SK-N-SH treated with all-trans-retinoic acid at 6 μM for 48 hours (cell line): Measurements from ENCODE around the gene UVRAG.

Experiments
- CREB5 ChIP-seq: fragments of 250-450 bp; sonication (Bioruptor Pico); IDR thresholded peaks from 2 replicates; pipeline ENCODE4 v1.5.1; 2020; ENCODE audit warnings: low read depth, mild to moderate bottlenecking, moderate library complexity
- GLIS3 ChIP-seq: fragments of 250-450 bp; sonication (Bioruptor Pico); IDR thresholded peaks from 2 replicates; pipeline ENCODE4 v1.5.0; 2020; ENCODE audit warnings: mild to moderate bottlenecking, moderate library complexity
- RARB ChIP-seq: fragments of 250-450 bp; sonication (Bioruptor Pico); IDR thresholded peaks from 2 replicates; pipeline ENCODE4 v1.8.0; 2021; ENCODE audit warnings: mild to moderate bottlenecking, moderate library complexity
- TOX ChIP-seq: fragments of 250-450 bp; sonication (Bioruptor Pico); IDR thresholded peaks from 2 replicates; pipeline ENCODE4 v1.8.0; 2021; ENCODE audit warnings: mild to moderate bottlenecking, moderate library complexity, borderline replicate concordance
- ZFP3 ChIP-seq: fragments of 250-450 bp; sonication (Bioruptor Pico); IDR thresholded peaks from 2 replicates; pipeline ENCODE4 v1.5.0; 2020; ENCODE audit warnings: mild to moderate bottlenecking, moderate library complexity
- TF ChIP-seq, protein P1 (sequence below): fragments of 250-450 bp; sonication (Bioruptor Pico); IDR thresholded peaks from 2 replicates; pipeline ENCODE4 v1.5.1; 2021; ENCODE audit warnings: mild to moderate bottlenecking, moderate library complexity
- TF ChIP-seq, protein P2 (sequence below): fragments of 250-450 bp; sonication (Bioruptor Pico); IDR thresholded peaks from 2 replicates; pipeline ENCODE4 v1.8.0; 2020; ENCODE audit warnings: mild to moderate bottlenecking, moderate library complexity, borderline replicate concordance

DNA sequence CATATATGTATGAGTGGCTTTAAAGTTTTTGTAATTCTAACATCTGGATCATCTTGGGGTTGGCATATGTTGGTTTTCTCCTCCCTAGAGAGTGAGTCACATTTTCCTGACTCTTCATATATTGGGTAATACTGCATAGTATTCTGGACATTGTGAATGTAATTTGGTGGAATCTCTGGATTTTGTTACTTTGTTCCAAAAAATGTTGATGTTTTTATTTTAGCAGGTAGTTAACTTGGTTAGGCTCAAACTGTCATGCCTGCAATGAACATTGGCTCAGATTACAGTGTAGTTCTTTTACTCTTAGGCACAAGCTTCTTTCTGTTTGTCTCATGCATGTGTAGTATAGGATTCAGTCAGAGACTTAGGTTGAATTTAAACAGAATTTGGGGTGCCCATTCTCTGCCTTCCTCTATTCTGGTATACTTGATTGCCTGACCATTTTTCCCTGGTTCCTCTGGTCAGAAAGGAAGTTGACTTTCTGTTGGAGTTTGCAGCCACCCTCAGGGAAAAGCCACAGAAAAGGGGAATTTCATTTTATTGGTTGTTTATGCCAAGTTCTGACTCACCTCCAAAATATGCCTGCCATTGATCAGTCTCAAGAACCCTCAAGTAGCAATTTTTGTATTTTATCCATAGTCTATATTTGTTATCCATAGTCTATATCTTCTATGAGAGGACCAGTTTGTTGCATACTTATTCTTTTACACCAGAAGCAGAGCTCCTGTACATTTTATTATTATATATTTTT lies 151.7 kb downstream of the UVRAG start:
- no peak for TF ChIP-seq GLIS3 (CRISPR knock-in tag)
- no peak for TF ChIP-seq TOX (CRISPR knock-in tag)
- no peak for TF ChIP-seq ZFP3
- TF ChIP-seq, protein P1, sequence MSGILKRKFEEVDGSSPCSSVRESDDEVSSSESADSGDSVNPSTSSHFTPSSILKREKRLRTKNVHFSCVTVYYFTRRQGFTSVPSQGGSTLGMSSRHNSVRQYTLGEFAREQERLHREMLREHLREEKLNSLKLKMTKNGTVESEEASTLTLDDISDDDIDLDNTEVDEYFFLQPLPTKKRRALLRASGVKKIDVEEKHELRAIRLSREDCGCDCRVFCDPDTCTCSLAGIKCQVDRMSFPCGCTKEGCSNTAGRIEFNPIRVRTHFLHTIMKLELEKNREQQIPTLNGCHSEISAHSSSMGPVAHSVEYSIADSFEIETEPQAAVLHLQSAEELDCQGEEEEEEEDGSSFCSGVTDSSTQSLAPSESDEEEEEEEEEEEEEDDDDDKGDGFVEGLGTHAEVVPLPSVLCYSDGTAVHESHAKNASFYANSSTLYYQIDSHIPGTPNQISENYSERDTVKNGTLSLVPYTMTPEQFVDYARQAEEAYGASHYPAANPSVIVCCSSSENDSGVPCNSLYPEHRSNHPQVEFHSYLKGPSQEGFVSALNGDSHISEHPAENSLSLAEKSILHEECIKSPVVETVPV (CRISPR knock-in tag): no peak
- no peak for TF ChIP-seq RARB
- TF ChIP-seq CREB5 (CRISPR knock-in tag): no peak
- TF ChIP-seq, protein P2, sequence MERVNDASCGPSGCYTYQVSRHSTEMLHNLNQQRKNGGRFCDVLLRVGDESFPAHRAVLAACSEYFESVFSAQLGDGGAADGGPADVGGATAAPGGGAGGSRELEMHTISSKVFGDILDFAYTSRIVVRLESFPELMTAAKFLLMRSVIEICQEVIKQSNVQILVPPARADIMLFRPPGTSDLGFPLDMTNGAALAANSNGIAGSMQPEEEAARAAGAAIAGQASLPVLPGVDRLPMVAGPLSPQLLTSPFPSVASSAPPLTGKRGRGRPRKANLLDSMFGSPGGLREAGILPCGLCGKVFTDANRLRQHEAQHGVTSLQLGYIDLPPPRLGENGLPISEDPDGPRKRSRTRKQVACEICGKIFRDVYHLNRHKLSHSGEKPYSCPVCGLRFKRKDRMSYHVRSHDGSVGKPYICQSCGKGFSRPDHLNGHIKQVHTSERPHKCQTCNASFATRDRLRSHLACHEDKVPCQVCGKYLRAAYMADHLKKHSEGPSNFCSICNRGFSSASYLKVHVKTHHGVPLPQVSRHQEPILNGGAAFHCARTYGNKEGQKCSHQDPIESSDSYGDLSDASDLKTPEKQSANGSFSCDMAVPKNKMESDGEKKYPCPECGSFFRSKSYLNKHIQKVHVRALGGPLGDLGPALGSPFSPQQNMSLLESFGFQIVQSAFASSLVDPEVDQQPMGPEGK (CRISPR knock-in tag): no peak
